ENCODE data around the gene LYRM2.

Gene LYRM2

GRCh38 chr6:89590133-89590532, 48.4 kb downstream of the LYRM2 start:
- Mint-ChIP-seq H3K27ac (peak overlapping the region in 1 of 3 experiments; percentile 42), H3K27me3 (ENCODE audit: low read depth) (no peaks in the 10 kb centered on the region), H3K4me3 (no peak overlapping the region), H3K36me3 (ENCODE audit: low read depth) (peaks cover 4% of the 10 kb centered on the region), H3K9me3 (no peaks in the 10 kb centered on the region), H3K4me1 (no peaks in the 10 kb centered on the region)
- TF ChIP-seq CTCF (IDR thresholded peaks at IDR 0.05; ENCODE audit: unreplicated experiment in 3 of 3): no peak

- no peak for TF ChIP-seq CTCF (IDR thresholded peaks at IDR 0.05; ENCODE audit: unreplicated experiment in 3 of 3)
- no peaks in the 10 kb centered on the region for H3K4me1 Mint-ChIP-seq
- no peaks in the 10 kb centered on the region for H3K27me3 Mint-ChIP-seq (ENCODE audit: low read depth)
- H3K36me3 Mint-ChIP-seq (ENCODE audit: low read depth): peaks cover 4% of the 10 kb centered on the region
- no peak overlapping the region for H3K4me3 Mint-ChIP-seq
- peak overlapping the region in 1 of 3 experiments; percentile 42 for H3K27ac Mint-ChIP-seq
- H3K9me3 Mint-ChIP-seq: no peaks in the 10 kb centered on the region
Measured at GRCh38 chr6:89589297-89590025, 49.1 kb downstream of the LYRM2 start.

- TF ChIP-seq CTCF (IDR thresholded peaks at IDR 0.05; ENCODE audit: unreplicated experiment in 3 of 3): no peak
- H3K4me1 Mint-ChIP-seq: no peaks in the 10 kb centered on the region
- no peak overlapping the region for H3K4me3 Mint-ChIP-seq
- peaks cover 3% of the 10 kb centered on the region for H3K36me3 Mint-ChIP-seq (ENCODE audit: low read depth)
- H3K27ac Mint-ChIP-seq: no peak overlapping the region
- H3K9me3 Mint-ChIP-seq: no peaks in the 10 kb centered on the region
- no peaks in the 10 kb centered on the region for H3K27me3 Mint-ChIP-seq (ENCODE audit: low read depth)
Measured at GRCh38 chr6:89585154-89585553, 53.4 kb downstream of the LYRM2 start.

- no peak for TF ChIP-seq CTCF (IDR thresholded peaks at IDR 0.05; ENCODE audit: unreplicated experiment in 3 of 3)
- H3K4me3 Mint-ChIP-seq: no peak overlapping the region
- H3K4me1 Mint-ChIP-seq: no peaks in the 10 kb centered on the region
- H3K9me3 Mint-ChIP-seq: no peaks in the 10 kb centered on the region
- H3K27me3 Mint-ChIP-seq (ENCODE audit: low read depth): no peaks in the 10 kb centered on the region
- no peak overlapping the region for H3K27ac Mint-ChIP-seq
- peaks cover 3% of the 10 kb centered on the region for H3K36me3 Mint-ChIP-seq (ENCODE audit: low read depth)
Measured at GRCh38 chr6:89584539-89584938, 54.0 kb downstream of the LYRM2 start.

GRCh38 chr6:89583559-89583958, 55.0 kb downstream of the LYRM2 start:
- Mint-ChIP-seq H3K27ac (peak overlapping the region in 1 of 3 experiments; percentile 33), H3K4me3 (no peak overlapping the region), H3K9me3 (no peaks in the 10 kb centered on the region), H3K27me3 (ENCODE audit: low read depth) (no peaks in the 10 kb centered on the region), H3K36me3 (ENCODE audit: low read depth) (peaks cover 3% of the 10 kb centered on the region), H3K4me1 (no peaks in the 10 kb centered on the region)
- TF ChIP-seq CTCF (IDR thresholded peaks at IDR 0.05; ENCODE audit: unreplicated experiment in 3 of 3): no peak

Data from nephron (organoid).